HG03095 (cell line): ENCODE results near the gene HIGD2A.
"Not testable (repeated sequence)": the region's sequence is repeated elsewhere in the genome, so short reads cannot be mapped to it uniquely, and the experiment has no call there.

Experiments
- ATAC-seq: cut with Tn5 transposase; IDR thresholded peaks from one replicate; pipeline ENCODE4 v1.9.1; 2021; ENCODE audit warnings: moderate library complexity; ENCODE audit not compliant: unreplicated experiment

The HIGD2A gene

GRCh38 chr5:176394096-176394495, 5.5 kb downstream of the HIGD2A start:
- ATAC-seq: no peak

DNA sequence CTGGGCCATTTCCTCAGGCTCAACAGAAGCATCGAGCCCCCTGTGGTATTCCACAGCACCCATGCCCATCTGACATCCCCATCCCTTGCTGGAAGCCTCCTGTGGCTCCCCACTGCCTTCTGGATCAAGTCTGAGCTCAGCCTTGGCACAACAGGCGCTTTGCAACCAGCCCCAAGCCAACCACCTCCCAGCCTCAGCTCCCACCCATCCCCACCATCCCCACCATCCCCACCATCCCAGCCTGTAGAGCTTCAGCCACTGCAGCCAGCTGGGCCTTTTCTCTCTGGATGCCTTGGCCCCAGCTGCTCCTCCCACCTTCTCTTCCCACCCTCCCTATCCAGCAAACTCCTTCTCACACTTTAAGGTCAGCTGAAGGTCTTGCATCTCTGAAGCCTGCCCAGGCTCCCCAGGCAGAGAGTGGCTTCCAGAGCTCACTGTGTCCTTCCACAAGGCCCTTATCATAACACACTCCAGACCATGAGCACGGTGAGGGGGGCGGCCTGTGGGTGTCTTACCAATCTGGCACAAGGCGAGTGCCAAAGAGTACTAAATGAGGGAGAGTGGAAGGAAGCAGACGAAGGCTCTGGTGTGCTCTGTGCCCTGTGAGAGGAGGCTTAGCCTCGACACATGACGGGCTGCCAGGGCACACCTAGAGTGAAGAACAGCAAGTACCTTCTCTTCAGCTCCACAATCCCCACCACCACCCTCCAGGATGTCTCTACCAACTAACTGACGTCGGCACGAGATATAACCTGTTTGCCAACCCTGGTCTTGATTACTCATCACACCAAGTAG, 6.5 kb downstream of the HIGD2A start:
- ATAC-seq: no peak

DNA sequence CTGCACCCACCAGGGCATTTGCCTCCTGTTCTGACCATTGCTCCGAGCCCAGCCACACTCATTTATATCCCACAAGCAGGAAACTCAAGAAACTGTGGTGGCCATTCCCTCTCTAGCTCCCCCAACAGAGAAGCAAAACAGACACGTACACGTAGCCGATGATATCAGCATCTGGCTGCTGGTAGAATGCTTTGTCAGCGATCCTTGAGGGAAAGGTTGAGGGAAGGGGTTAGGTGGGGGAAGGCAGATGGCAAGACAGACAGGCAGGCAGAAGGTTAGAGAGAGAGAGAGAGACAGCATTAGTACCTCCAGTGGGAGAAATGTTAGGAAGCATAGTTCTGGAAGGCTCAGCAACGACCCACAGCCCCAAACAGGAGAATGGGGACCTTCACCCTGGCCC, 7.8 kb downstream of the HIGD2A start:
- ATAC-seq: no peak

DNA sequence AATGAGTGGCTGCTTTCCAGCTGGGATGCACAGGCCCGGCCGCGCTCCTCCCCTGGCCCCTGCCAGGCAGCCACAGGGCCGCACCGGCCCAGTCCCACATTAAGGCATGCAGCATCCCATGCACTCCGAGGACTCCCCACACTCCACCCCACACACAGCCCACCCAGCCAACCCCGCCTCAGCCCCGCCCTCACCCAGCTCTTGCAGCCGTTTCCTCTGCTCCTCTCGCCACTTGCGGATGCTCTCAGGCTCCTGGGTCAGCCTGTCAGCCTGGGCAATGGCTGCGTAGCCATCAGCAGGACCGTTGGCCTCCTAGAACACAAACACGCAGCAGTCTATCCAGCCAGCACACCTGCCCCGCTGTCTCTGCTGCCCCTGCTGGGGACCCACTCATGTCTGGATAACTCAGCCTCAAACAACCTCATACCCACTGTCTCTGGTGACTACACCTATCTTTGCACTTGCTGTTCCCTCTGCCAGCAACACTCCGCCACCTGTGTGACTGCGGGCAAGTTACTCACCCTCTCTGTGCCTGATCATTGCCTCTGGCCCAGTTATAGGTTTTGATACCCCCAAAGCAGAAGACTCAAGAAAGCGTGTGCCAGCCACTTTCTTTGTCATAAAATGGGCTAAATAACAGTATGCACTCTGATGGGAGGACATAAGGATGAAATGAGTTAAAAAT, 9.3 kb downstream of the HIGD2A start:
- ATAC-seq: no peak

DNA sequence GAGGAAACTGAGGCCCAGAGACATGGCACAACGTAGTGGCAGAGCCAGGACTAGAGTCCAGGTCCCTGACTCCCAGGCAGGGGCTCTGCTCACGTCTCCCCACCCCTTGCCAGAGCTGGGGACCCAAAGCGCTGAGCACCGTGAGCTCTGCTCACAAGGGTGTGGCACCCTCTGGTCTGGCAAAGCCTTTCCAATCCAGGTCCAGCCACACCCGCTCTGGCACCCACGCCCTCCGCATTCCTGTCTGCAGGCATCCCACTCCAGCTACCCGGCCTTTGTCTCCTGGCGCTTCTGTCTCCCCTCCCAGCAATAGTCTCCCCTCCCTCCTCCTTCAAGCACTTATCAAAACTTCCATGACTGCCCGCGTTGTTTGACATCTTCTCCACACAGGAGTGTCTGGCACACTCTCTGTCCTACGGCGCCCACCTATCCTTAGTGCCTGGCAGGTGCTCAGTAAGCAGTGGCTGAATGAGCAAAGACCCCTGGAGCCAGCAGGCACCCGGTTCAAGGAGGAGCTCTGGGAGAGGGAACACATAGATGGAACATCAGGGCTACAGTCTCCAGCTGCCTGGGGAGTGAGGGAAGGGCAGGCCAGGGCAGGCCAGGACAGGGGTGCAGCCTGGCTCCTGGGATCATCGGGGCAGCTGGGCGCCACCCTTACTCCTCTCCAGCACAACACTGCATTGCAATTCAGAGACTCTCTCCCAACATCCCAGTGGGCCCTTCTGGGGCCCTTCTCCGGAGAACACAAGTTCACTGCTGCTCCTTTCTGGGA, 12.0 kb downstream of the HIGD2A start:
- ATAC-seq: no peak

DNA sequence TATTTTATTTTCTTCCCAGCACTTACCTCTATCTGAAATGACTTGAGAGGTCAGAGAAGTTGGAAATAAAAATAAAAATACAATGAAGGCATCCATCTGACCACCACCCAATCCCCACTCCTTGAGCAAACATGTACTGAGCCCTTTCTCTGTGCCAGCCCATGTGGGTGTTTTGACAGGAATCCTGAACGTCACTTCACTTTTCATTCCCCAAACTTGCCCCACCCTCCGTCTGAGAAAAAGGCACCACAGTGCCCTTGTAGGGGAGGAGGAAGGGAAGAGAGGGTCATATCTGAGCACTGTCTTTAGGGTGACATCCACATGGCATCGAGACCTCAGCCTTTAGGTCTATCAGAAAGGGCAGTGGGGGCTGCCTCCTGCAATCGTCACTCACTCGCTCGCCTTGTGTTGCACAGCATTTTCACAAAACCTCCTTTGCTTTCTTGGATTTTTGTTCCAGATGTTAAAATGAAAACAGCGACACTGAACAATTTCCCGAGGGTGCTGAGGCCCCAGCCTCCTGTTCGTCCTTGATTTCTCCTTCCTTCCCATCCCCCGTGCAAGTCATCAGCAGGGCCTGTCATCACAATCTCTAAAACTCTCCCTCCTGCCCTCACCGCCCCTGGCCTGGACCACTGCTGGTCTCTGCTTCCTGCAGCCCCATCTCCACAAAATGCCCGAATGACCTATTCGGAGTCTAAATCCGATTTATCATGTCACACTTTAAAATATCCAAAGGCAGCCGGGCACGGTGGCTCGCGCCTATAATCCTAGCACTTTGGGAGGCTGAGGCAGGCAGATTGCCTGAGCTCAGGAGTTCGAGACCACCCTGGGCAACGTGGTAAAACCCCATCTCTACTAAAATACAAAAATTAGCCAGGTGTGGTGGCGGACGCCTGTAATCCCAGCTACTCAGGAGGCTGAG, 13.0 kb downstream of the HIGD2A start:
- no peak for ATAC-seq

DNA sequence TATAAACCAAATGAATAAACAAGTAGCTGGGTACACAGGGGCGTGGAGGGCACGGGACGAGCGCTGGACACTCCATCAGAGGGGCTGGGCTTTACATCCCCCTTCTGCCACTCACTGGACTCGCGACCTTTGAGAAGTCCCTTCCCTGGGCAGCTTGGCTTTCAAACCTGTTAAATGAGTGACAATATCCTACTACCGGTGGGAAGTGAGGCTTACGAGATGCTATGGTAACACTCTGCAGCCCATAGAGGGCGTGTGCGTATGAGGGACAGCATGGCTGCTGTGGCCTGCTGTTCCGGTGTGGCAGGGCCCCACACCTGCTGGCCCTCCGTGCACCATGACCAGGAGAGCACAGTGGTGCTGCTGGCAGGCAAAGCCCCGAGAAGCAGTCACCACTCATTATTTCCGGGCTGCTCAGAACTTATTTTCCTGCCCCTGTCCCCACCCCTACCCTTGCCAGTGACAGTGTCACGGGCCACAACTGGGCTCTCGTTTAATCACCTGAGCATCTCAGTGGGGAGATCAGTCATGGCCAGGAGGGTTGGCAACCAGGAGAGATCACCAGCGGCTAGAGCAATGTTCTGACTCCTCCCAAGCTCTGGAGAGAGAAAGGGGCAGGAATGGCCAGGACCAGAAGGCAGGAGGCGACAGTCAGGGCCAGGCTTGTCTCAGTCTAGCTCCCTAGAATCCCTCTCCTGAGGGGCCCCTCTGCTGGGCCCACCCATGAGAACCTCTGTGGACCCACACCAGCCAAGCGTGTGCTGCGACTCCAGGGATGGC, 17.3 kb downstream of the HIGD2A start:
- ATAC-seq: no peak

DNA sequence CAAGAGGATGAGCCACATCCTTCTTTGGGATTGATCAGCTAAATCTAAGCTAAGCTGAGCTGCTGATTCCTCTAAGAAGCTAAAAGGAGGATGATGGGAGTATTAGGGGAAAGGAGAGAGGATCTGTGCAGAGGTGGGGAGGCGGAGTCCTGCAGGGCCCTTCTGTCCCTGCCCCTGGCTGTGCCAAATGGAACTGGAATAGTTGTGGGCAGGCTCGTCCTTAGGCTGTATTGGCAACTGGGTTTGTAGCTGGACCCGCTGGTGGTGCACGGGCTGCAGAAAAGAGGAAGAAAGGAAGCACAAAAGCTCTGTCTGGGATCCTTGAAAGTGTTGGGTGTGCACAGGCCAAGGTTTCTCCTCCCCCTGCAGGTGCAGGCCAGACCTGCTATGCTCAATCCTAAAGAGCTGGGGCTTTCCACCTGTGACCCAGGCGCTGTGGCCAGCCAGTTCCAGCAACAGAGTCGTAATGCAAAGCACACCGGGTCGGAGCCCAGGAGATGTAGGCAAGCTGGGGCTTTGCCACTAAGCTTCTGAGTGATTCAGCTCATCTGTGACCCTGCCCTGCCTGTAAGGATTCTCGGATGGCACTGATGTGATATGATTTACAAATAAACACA, 18.0 kb downstream of the HIGD2A start:
- ATAC-seq: no peak

GRCh38 chr5:176407456-176408251, 19.1 kb downstream of the HIGD2A start:
- no peak for ATAC-seq

GRCh38 chr5:176408252-176408573, 19.7 kb downstream of the HIGD2A start:
- not testable (repeated sequence) for ATAC-seq

GRCh38 chr5:176408590-176408989, 20.0 kb downstream of the HIGD2A start:
- ATAC-seq: no peak

DNA sequence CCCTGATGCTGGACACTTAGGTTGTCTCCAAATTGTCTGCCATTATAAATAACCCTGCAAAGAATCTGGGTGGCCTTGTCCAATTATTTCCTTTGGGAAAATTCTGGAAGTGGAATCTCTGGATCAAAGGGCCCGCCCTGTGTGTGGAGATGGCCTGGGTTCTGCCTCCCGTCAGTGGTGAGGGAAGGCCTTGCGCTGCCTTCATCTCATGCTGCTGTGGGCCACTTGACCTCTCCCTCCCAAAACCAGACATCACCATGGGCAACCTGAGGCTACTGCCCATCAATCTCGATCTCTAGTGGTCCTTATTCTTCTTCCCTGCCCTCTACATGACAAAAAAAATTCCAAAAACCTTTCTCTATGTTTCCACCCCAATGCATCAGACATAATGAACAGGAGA, 21.2 kb downstream of the HIGD2A start:
- ATAC-seq: no peak

GRCh38 chr5:176410486-176411180, 22.1 kb downstream of the HIGD2A start:
- no peak for ATAC-seq

GRCh38 chr5:176412517-176413254, 24.1 kb downstream of the HIGD2A start:
- ATAC-seq: no peak

DNA sequence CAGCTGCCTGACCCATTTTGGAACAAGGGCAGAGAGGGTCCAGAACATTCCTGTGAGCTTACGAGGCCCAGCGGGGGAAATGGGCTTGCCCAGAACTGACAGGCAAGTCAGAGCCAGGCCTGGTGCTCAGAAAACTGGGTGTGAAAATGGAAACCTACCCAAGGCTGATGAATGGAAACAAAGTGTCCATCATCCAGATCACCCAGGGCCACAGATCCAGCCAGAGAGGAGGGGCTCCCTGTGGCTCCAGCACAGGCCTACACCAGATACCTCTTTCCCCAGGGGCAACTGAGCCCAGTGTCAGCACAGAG, 24.7 kb downstream of the HIGD2A start:
- ATAC-seq: no peak

DNA sequence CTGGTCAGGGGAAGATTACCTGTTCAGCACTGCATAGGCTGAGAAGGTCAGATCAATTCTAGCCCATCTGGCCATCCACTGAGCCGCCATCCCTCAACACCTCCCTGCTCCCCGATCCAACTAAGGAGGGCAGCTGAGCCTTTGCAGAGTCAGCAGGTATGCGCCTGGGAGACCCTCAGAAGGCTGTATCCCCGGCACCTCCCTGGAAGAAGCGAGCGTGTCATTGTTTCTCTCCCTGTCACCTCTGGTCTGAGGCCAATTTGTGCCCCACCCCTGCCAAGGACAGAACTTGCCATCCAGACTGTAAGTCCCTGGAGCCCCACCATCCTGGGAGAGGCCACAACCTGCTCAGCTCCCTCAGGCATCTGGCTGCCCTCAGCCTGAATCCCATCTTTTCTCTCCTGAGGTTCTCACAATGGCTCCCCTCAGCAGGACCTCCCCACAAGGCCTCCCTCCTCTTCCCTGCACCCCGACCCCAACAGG, 25.2 kb downstream of the HIGD2A start:
- ATAC-seq: no peak

- no peak for ATAC-seq
These were observed 26.2 kb downstream of the HIGD2A start for GRCh38 chr5:176414704-176415103.
